ENCODE results near the gene TFF3. TPM values are rescaled to one million over a fixed set of nuclear protein-coding genes. Genes with fewer than 3 reads are reported as not detected.

The TFF3 gene
- total RNA-seq, 1 donor: not detected

- no peak for TF ChIP-seq CTCF (IDR thresholded peaks at IDR 0.05; ENCODE audit: insufficient read depth, low read length)
- no peak overlapping the region for H3K4me3 ChIP-seq (ENCODE audit: low read depth, low read length)
- no peak for DNase-seq (ENCODE audit: low read depth)
Measured at GRCh38 chr21:42285569-42286245, 29.5 kb downstream of the TFF3 start.

- TF ChIP-seq CTCF (IDR thresholded peaks at IDR 0.05; ENCODE audit: insufficient read depth, low read length): no peak
- no peak for DNase-seq (ENCODE audit: low read depth)
Measured at GRCh38 chr21:42282715-42283114, 32.5 kb downstream of the TFF3 start.

GRCh38 chr21:42282021-42282420, 33.2 kb downstream of the TFF3 start:
- no peak for TF ChIP-seq CTCF (IDR thresholded peaks at IDR 0.05; ENCODE audit: insufficient read depth, low read length)
- DNase-seq (ENCODE audit: low read depth): no peak

More at GRCh38 chr21:42282715-42283114, 32.5 kb downstream of the TFF3 start:
- H3K4me3 ChIP-seq (ENCODE audit: low read depth, low read length): no peak overlapping the region

DNA sequence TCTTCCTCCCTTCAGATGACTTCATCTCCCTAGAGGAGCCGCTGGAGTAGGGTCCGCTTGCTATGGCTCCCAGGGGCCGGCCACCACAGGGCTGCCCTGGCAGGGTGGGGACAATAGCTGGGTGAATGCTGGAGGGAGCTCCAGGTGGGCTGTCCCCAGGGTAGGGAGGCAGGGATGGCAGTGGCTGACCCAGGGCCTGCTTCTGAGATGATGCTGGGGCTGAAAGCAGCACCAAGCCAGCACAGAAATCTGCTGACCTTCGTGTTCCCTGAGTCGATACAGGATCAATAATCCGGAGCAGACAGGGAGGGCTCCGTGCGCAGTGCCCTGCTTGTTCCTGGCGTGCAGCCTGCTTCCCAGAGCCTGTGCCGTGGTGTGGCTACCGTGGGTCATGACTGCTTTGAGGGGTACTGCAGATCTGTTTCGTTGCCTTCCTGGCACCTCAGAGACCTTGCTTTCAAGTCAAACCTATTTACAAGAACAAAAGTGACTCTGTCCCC, 34.0 kb downstream of the TFF3 start:
- H3K4me3 ChIP-seq (ENCODE audit: low read depth, low read length): no peak overlapping the region
- no peak for TF ChIP-seq CTCF (IDR thresholded peaks at IDR 0.05; ENCODE audit: insufficient read depth, low read length)
- no peak for DNase-seq (ENCODE audit: low read depth)

More at GRCh38 chr21:42282021-42282420, 33.2 kb downstream of the TFF3 start:
- H3K4me3 ChIP-seq (ENCODE audit: low read depth, low read length): no peak overlapping the region

DNA sequence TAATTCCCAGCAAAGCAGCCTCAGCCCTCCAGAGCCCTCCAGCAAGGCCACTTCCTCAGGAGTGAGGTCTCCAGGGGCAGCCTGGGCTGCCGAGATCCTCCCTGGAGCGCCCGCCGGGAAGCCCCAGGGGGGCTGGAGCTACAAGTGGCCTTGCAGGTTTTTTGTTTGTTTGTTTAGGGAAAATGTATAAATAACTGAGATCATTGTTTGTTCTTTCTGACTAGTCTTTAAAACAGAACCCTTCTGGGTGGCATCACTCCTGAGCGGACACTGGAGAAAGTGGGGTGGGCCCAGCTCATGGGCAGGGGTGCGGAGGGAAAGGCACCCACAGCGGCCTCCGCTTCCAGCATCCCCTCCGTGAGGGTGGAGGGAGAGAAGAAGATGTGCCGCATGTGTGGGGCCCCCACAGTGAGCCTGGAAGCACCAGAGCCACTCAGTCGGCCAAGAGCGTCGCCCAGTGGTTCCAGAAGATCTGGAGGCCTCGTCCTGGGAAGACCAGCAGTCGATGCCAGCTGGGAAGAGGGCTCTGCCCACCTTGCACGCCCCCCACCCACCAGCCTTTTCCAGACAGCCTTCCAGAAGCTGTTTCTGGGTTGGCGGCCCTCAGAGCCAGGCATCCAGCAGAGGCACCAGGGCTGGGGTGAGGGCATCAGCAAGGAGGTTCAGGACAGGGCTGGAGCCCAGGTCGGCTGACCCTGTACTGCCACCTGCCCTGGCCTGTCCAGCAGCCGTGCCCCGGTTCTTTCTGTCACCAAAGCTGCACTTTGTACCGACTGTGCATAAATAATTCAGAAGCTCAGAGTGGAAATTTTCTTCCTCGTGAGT, 34.6 kb downstream of the TFF3 start:
- no peak overlapping the region for H3K4me3 ChIP-seq (ENCODE audit: low read depth, low read length)
- TF ChIP-seq CTCF (IDR thresholded peaks at IDR 0.05; ENCODE audit: insufficient read depth, low read length): no peak
- DNase-seq (ENCODE audit: low read depth): no peak

DNA sequence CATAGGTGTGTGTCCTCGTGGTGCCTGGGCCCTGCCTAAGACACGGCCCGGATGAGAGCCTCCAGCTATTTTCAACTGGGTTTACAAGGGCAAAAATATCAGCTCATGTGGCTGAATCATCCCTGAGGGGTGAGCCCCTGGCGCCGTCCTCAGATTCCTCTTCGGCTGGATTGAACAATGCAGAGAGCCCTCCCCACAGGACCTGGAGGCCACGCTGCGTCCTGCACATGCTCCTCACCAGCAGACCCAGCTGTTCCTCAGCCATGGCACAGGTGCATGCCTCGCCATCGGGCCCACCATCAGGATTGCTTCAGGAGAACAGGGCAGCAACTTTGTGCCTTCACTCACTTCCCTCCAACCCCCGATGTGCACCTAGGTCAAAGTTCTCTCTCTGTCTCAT, 35.3 kb downstream of the TFF3 start:
- no peak overlapping the region for H3K4me3 ChIP-seq (ENCODE audit: low read depth, low read length)
- no peak for TF ChIP-seq CTCF (IDR thresholded peaks at IDR 0.05; ENCODE audit: insufficient read depth, low read length)
- no peak for DNase-seq (ENCODE audit: low read depth)
